OCI-LY1 (cell line): ENCODE results near the gene KCNT2.

Experiments
- H2AFZ ChIP-seq: fragments of 200-600 bp; sonication (generic), shearing (Covaris generic); 2 replicates; pipeline ENCODE4 v1.6.0; 2014; ENCODE audit warnings: antibody characterized with exemption, mild to moderate bottlenecking, low read length
- H3F3A ChIP-seq: fragments of 200-600 bp; sonication (generic), shearing (Covaris generic); 2 replicates; pipeline ENCODE4 v1.6.0; 2014; ENCODE audit warnings: mild to moderate bottlenecking, antibody characterized with exemption, low read length, moderate library complexity; ENCODE audit not compliant: insufficient read depth
- H3K27ac ChIP-seq: fragments of 200-600 bp; sonication (generic); 2 replicates; pipeline ENCODE4 v1.5.1; 2014; ENCODE audit warnings: low read length, mixed run types, mild to moderate bottlenecking, low read depth; ENCODE audit not compliant: poor library complexity, severe bottlenecking
- H3K27me3 ChIP-seq: fragments of 200-600 bp; sonication (generic); 2 replicates; pipeline ENCODE4 v1.6.0; 2014; ENCODE audit warnings: antibody characterized with exemption, mild to moderate bottlenecking, low read length, moderate library complexity; ENCODE audit not compliant: insufficient read depth
- H3K36me3 ChIP-seq: fragments of 200-600 bp; sonication (generic); 2 replicates; pipeline ENCODE4 v1.6.1; 2014; ENCODE audit warnings: mild to moderate bottlenecking, antibody characterized with exemption, low read length, moderate library complexity, mixed read lengths; ENCODE audit not compliant: insufficient read depth
- H3K4me1 ChIP-seq: fragments of 200-600 bp; sonication (generic); 2 replicates; pipeline ENCODE4 v1.5.1; 2014; ENCODE audit warnings: mild to moderate bottlenecking, low read length, moderate library complexity; ENCODE audit not compliant: insufficient read depth, severe bottlenecking
- H3K4me2 ChIP-seq: fragments of 200-600 bp; sonication (generic), shearing (Covaris generic); 2 replicates; pipeline ENCODE4 v1.6.1; 2014; ENCODE audit warnings: low read length
- H3K4me3 ChIP-seq: fragments of 200-600 bp; sonication (generic); 2 replicates; pipeline ENCODE4 v1.5.1; 2014; ENCODE audit warnings: low read length, low read depth, mild to moderate bottlenecking, mixed read lengths; ENCODE audit not compliant: poor library complexity, severe bottlenecking
- H3K79me2 ChIP-seq: fragments of 200-600 bp; shearing (Covaris generic); 2 replicates; pipeline ENCODE4 v1.6.1; 2016; ENCODE audit warnings: mixed run types, low read length, mixed read lengths; ENCODE audit not compliant: insufficient read depth
- H3K9ac ChIP-seq: fragments of 200-600 bp; sonication (generic), shearing (Covaris generic); 2 replicates; pipeline ENCODE4 v1.6.1; 2014; ENCODE audit warnings: mild to moderate bottlenecking, low read length, mixed read lengths
- H3K9me2 ChIP-seq: fragments of 200-600 bp; sonication (generic), shearing (Covaris generic); 2 replicates; pipeline ENCODE4 v1.6.1; 2014; ENCODE audit warnings: low read depth, mild to moderate bottlenecking, low read length, mixed read lengths
- H3K9me3 ChIP-seq: fragments of 200-600 bp; shearing (Covaris generic); 2 replicates; pipeline ENCODE4 v1.6.1; 2014; ENCODE audit warnings: low read length, mixed read lengths
- H4K20me1 ChIP-seq: fragments of 200-600 bp; sonication (generic), shearing (Covaris generic); 2 replicates; pipeline ENCODE4 v1.6.0; 2016; ENCODE audit warnings: mild to moderate bottlenecking, low read length; ENCODE audit not compliant: insufficient read depth
- CTCF ChIP-seq: fragments of 200-600 bp; sonication (generic), shearing (Covaris generic); IDR thresholded peaks from 2 replicates; pipeline ENCODE4 v1.5.1; 2017; ENCODE audit warnings: mild to moderate bottlenecking, antibody characterized with exemption, low read length, moderate library complexity, mixed read lengths
- EZH2 ChIP-seq: fragments of 200-600 bp; sonication (generic), shearing (Covaris generic); IDR thresholded peaks from 2 replicates; pipeline ENCODE4 v1.8.0; 2017; ENCODE audit warnings: borderline replicate concordance, mixed run types, mild to moderate bottlenecking, antibody characterized with exemption, low read length, moderate library complexity, mixed read lengths

Gene KCNT2

DNA sequence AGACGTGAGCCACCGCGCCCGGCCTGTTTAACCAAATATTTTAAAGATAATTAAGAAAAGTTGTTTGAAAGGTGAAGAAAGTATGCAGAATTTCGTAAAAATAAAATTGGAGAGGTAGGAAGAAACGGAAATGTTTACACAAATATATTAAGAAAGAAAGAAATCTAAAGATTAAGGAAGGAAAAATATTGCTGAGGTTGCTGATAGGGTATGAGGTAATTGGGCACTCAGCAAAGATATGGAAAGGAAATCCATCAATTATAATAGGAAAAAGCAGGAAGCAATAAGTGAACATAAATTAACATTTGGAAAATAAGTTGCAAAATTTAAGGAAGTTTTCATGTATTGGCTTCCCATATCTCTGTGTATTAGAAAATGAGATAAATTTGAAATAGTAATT is 225.9 kb downstream of the KCNT2 start:
- Histone ChIP-seq H2AFZ (no peak overlapping the region), H3K4me1 (no peaks in the 10 kb centered on the region), H3K9me3 (no peaks in the 10 kb centered on the region), H4K20me1 (no peaks in the 10 kb centered on the region), H3K4me3 (no peak overlapping the region), H3K36me3 (no peaks in the 10 kb centered on the region), H3K79me2 (no peaks in the 10 kb centered on the region), H3K27ac (no peak overlapping the region), H3K27me3 (no peaks in the 10 kb centered on the region), H3F3A (no peaks in the 10 kb centered on the region), H3K9ac (no peak overlapping the region), H3K4me2 (no peak overlapping the region), H3K9me2 (no peaks in the 10 kb centered on the region)
- no peak for TF ChIP-seq CTCF
- no peak for TF ChIP-seq EZH2

GRCh38 chr1:196381544-196381943 is 226.7 kb downstream of the KCNT2 start:
- no peaks in the 10 kb centered on the region for H3K79me2 ChIP-seq
- no peaks in the 10 kb centered on the region for H3K9me2 ChIP-seq
- no peak for TF ChIP-seq EZH2
- no peak for TF ChIP-seq CTCF
- no peak overlapping the region for H3K4me2 ChIP-seq
- no peak overlapping the region for H3K9ac ChIP-seq
- H3K4me3 ChIP-seq: no peak overlapping the region
- no peak overlapping the region for H3K27ac ChIP-seq
- H4K20me1 ChIP-seq: no peaks in the 10 kb centered on the region
- no peaks in the 10 kb centered on the region for H3K4me1 ChIP-seq
- H3F3A ChIP-seq: no peaks in the 10 kb centered on the region
- H3K27me3 ChIP-seq: no peaks in the 10 kb centered on the region
- no peaks in the 10 kb centered on the region for H3K9me3 ChIP-seq
- no peak overlapping the region for H2AFZ ChIP-seq
- H3K36me3 ChIP-seq: no peaks in the 10 kb centered on the region

DNA sequence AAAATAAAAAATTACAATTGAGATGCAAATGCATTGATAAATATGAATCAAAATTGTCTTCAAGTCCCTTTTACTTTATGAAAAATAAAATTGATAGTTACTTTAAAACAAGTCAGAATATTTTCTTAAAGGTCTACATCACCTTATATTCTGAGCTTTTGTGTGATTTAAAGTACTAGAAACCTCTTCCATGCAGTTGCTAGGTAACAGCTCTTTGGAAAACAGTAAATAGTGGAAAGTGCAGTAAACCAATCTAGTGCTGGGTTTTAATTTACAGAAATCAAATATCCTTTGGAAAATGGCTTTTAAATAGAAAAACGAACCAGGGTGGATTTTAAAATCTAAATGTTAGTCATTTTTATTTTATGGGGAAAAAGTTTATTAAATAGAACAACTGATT is 227.9 kb downstream of the KCNT2 start:
- H3K4me3 ChIP-seq: no peak overlapping the region
- no peaks in the 10 kb centered on the region for H3K79me2 ChIP-seq
- H3K4me2 ChIP-seq: no peak overlapping the region
- no peaks in the 10 kb centered on the region for H3F3A ChIP-seq
- H3K27ac ChIP-seq: no peak overlapping the region
- no peaks in the 10 kb centered on the region for H3K36me3 ChIP-seq
- H3K9ac ChIP-seq: no peak overlapping the region
- H4K20me1 ChIP-seq: no peaks in the 10 kb centered on the region
- H2AFZ ChIP-seq: no peak overlapping the region
- no peaks in the 10 kb centered on the region for H3K4me1 ChIP-seq
- no peaks in the 10 kb centered on the region for H3K27me3 ChIP-seq
- TF ChIP-seq CTCF: no peak
- no peak for TF ChIP-seq EZH2
- no peaks in the 10 kb centered on the region for H3K9me3 ChIP-seq
- H3K9me2 ChIP-seq: no peaks in the 10 kb centered on the region
